Smooth muscle cell (in vitro differentiated cells): ENCODE results near the gene SPSB3. TPM values are rescaled to one million over a fixed set of nuclear protein-coding genes. Genes with fewer than 3 reads are reported as not detected.
"Not testable (repeated sequence)": the region's sequence is repeated elsewhere in the genome, so short reads cannot be mapped to it uniquely, and the experiment has no call there.

Source experiments
- DNase-seq: peaks from one replicate; lab custom pipeline; 2025; ENCODE audit not compliant: unreplicated experiment; lab: John Stamatoyannopoulos, UW
- H2AFZ ChIP-seq: fragments of 200-600 bp; sonication (generic); 2 replicates; pipeline ENCODE4 v1.6.0; 2016; ENCODE audit warnings: antibody characterized with exemption, low read depth, mild to moderate bottlenecking
- H3F3A ChIP-seq: fragments of 200-600 bp; sonication (generic); 2 replicates; pipeline ENCODE4 v1.6.0; 2017; ENCODE audit warnings: antibody characterized with exemption, low read depth
- H3K27ac ChIP-seq: fragments of 200-600 bp; sonication (generic); 2 replicates; pipeline ENCODE4 v1.5.1; 2016; ENCODE audit warnings: low read depth, mild to moderate bottlenecking
- H3K27me3 ChIP-seq: fragments of 200-600 bp; sonication (generic); 2 replicates; pipeline ENCODE4 v1.6.1; 2016; ENCODE audit warnings: low read depth, mild to moderate bottlenecking
- H3K36me3 ChIP-seq: fragments of 200-600 bp; sonication (generic); 2 replicates; pipeline ENCODE4 v1.5.1; 2016; ENCODE audit warnings: low read depth
- H3K4me1 ChIP-seq: fragments of 200-600 bp; sonication (generic); 2 replicates; pipeline ENCODE4 v1.5.1; 2016; ENCODE audit warnings: low read depth
- H3K4me2 ChIP-seq: fragments of 200-600 bp; sonication (generic); 2 replicates; pipeline ENCODE4 v1.6.0; 2016; ENCODE audit warnings: mild to moderate bottlenecking
- H3K4me3 ChIP-seq: fragments of 200-600 bp; sonication (generic); 2 replicates; pipeline ENCODE4 v1.5.1; 2016; ENCODE audit warnings: mild to moderate bottlenecking
- H3K79me2 ChIP-seq: fragments of 200-600 bp; sonication (generic); 2 replicates; pipeline ENCODE4 v1.6.0; 2016; ENCODE audit warnings: low read depth, mild to moderate bottlenecking
- H3K9ac ChIP-seq: fragments of 200-600 bp; sonication (generic); 2 replicates; pipeline ENCODE4 v1.6.0; 2016; ENCODE audit warnings: low read depth
- H3K9me3 ChIP-seq: fragments of 200-600 bp; sonication (generic); replicated peaks from 2 replicates; pipeline ENCODE4 v1.5.1; 2016; ENCODE audit warnings: low read depth
- H4K20me1 ChIP-seq: fragments of 200-600 bp; sonication (generic); 2 replicates; pipeline ENCODE4 v1.6.0; 2016; ENCODE audit warnings: low read depth
- WGBS: methylation state at CpG from one replicate; pipeline ENCODE4 v1.1.7; 2016; ENCODE audit warnings: low lambda C conversion rate; 5-methylcytosine and 5-hydroxymethylcytosine counted together
- polyA plus RNA-seq: library from polyadenylated mRNA; unstranded; fragments of >200 nt; fragmentation: Nextera tagmentation; extraction: Ambion mirVana; gene quantifications from 2 replicates; pipeline ENCODE4 v1.2.1, GENCODE V29; 2016
- total RNA-seq: library from RNA; depleted of rRNA; stranded (reverse); fragments of >200 nt; gene quantifications from 2 replicates; pipeline ENCODE4 v1.2.3, GENCODE V29; 2014
- TF ChIP-seq, protein P1 (sequence below): fragments of 200-600 bp; sonication (generic); IDR thresholded peaks from 2 replicates; pipeline ENCODE4 v1.5.1; 2017; ENCODE audit warnings: borderline replicate concordance, mild to moderate bottlenecking, antibody characterized with exemption; ENCODE audit not compliant: insufficient read depth, poor library complexity, severe bottlenecking

SPSB3 gene
- total and polyA plus RNA-seq, 2 experiments from 2014 or later: 25.1 to 49.8 TPM

DNA sequence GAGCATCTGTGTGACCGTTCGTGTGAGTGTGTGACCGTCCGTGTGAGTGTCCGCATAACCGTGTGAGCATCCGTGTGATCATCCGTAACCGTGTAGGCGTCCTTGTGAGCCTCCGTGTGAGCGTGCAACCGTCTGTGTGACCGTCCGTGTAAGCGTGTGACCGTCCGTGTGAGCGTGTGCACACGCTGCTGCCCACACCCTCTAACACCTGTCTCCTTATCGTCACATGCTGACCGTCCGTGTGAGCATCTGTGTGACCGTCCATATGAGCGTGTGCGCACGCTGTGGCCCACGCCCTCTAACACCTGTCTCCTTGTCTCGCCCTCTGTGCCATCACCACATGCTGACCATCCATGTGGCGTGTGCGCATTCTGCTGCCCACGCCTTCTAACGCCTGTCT lies 42.1 kb downstream of the SPSB3 start:
- H3K4me3 ChIP-seq: no peak overlapping the region
- H3K9me3 ChIP-seq: no peaks in the 10 kb centered on the region
- H3F3A ChIP-seq: peaks cover 12% of the 10 kb centered on the region
- no peaks in the 10 kb centered on the region for H3K4me1 ChIP-seq
- no peak overlapping the region for H2AFZ ChIP-seq
- peaks cover 3% of the 10 kb centered on the region for H4K20me1 ChIP-seq
- 97% methylated on average over 33 of the region's 33 CpGs for WGBS
- no peak overlapping the region for H3K9ac ChIP-seq
- DNase-seq: no peak
- no peaks in the 10 kb centered on the region for H3K79me2 ChIP-seq
- H3K4me2 ChIP-seq: no peak overlapping the region
- H3K27me3 ChIP-seq: no peaks in the 10 kb centered on the region
- H3K27ac ChIP-seq: no peak overlapping the region
- TF ChIP-seq, protein P1, sequence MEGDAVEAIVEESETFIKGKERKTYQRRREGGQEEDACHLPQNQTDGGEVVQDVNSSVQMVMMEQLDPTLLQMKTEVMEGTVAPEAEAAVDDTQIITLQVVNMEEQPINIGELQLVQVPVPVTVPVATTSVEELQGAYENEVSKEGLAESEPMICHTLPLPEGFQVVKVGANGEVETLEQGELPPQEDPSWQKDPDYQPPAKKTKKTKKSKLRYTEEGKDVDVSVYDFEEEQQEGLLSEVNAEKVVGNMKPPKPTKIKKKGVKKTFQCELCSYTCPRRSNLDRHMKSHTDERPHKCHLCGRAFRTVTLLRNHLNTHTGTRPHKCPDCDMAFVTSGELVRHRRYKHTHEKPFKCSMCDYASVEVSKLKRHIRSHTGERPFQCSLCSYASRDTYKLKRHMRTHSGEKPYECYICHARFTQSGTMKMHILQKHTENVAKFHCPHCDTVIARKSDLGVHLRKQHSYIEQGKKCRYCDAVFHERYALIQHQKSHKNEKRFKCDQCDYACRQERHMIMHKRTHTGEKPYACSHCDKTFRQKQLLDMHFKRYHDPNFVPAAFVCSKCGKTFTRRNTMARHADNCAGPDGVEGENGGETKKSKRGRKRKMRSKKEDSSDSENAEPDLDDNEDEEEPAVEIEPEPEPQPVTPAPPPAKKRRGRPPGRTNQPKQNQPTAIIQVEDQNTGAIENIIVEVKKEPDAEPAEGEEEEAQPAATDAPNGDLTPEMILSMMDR: no peak
- no peaks in the 10 kb centered on the region for H3K36me3 ChIP-seq

DNA sequence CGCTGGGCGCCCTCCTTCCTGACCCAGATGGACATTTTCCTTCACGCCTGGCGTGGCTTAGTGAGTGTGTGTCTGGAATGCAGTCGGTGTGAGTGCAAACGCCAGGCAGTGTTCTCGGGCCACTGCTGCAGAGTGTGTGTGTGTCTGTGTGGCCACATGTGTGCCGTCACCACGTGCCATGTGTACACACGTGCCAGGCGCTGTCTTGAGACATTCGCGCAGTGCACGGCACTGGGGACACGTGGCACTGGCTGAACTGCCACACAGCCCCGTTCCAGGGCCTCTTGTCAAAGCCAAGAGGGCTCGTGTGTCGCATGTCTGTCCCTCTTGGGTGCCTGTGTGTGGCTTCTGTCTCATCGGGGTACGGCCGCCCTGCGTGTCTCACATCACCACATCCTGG lies 47.6 kb downstream of the SPSB3 start:
- Histone ChIP-seq H2AFZ (no peak overlapping the region), H3K36me3 (no peaks in the 10 kb centered on the region), H3K4me1 (no peaks in the 10 kb centered on the region), H3K4me3 (no peak overlapping the region), H3K9me3 (no peaks in the 10 kb centered on the region), H3K27me3 (no peaks in the 10 kb centered on the region), H3K27ac (no peak overlapping the region), H3K79me2 (no peaks in the 10 kb centered on the region), H3F3A (peaks cover 16% of the 10 kb centered on the region), H3K9ac (no peak overlapping the region), H3K4me2 (no peak overlapping the region), H4K20me1 (peaks cover 15% of the 10 kb centered on the region)
- DNase-seq: no peak
- WGBS: over 99% methylated on average over 22 of the region's 22 CpGs
- TF ChIP-seq, protein P1: no peak

DNA sequence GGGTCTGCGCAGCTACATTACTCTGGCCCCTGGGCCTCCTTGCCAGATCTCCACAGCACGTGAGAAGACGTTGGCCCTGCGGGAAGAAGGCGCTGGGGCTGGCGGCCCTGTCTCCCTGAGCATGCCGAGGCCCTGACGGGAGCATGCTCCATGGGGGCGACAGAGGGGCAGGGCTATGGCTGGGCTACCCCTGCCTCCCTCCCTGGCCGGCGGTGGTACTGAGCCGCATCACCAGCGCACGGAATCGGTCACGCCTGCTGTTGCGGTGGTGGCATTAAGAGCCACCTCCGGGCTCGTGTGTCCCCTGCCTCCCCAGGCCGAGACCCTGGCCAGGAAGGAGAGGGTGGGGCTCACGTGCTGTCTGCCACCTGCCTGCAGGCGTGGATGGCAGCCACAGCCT lies 48.2 kb downstream of the SPSB3 start:
- TF ChIP-seq, protein P1: no peak
- 96% methylated on average over 22 of the region's 22 CpGs for WGBS
- H4K20me1 ChIP-seq: peaks cover 15% of the 10 kb centered on the region

DNA sequence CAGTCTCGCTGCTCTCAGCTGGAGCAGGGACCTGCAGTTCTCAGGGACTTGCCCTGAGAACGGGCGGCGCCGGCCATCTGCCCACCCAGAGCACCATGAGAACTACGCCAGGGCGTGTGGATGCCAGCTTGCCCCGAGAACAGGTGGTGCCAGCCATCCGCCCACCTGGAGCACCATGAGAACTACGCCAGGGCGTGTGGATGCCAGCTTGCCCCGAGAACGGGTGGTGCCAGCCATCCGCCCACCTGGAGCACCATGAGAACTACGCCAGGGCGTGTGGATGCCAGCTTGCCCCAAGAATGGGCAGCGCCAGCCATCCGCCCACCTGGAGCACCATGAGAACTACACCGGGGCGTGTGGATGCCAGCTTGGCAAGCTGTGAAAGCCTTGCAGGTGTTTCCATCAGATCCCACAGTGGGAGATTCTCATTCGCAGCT lies 49.8 kb downstream of the SPSB3 start:
- H3K27me3 ChIP-seq, H3K4me2 ChIP-seq, H3K4me1 ChIP-seq, H3K79me2 ChIP-seq, DNase-seq, H3K27ac ChIP-seq, H3K4me3 ChIP-seq, H2AFZ ChIP-seq, H3K36me3 ChIP-seq, H3K9ac ChIP-seq, H3K9me3 ChIP-seq: not testable (repeated sequence)
- WGBS: 97% methylated on average over 21 of the region's 21 CpGs
- peaks cover 16% of the 10 kb centered on the region for H3F3A ChIP-seq
- H4K20me1 ChIP-seq: peaks cover 24% of the 10 kb centered on the region

More for the DNA sequence above, 48.2 kb downstream of the SPSB3 start:
- no peak overlapping the region for H3K27ac ChIP-seq
- no peaks in the 10 kb centered on the region for H3K27me3 ChIP-seq
- H3F3A ChIP-seq: peaks cover 16% of the 10 kb centered on the region
- no peaks in the 10 kb centered on the region for H3K79me2 ChIP-seq
- DNase-seq: no peak
- H3K9ac ChIP-seq: no peak overlapping the region
- H3K36me3 ChIP-seq: no peaks in the 10 kb centered on the region
- H3K9me3 ChIP-seq: no peaks in the 10 kb centered on the region
- H3K4me3 ChIP-seq: no peak overlapping the region
- no peak overlapping the region for H2AFZ ChIP-seq
- no peak overlapping the region for H3K4me2 ChIP-seq
- H3K4me1 ChIP-seq: no peaks in the 10 kb centered on the region
